OCI-LY1 (cell line): ENCODE results near the gene MED13L.

Experiments used
- H2AFZ ChIP-seq: fragments of 200-600 bp; sonication (generic), shearing (Covaris generic); 2 replicates; pipeline ENCODE4 v1.6.0; 2014; ENCODE audit warnings: antibody characterized with exemption, mild to moderate bottlenecking, low read length
- H3F3A ChIP-seq: fragments of 200-600 bp; sonication (generic), shearing (Covaris generic); 2 replicates; pipeline ENCODE4 v1.6.0; 2014; ENCODE audit warnings: mild to moderate bottlenecking, antibody characterized with exemption, low read length, moderate library complexity; ENCODE audit not compliant: insufficient read depth
- H3K27ac ChIP-seq: fragments of 200-600 bp; sonication (generic); 2 replicates; pipeline ENCODE4 v1.5.1; 2014; ENCODE audit warnings: low read length, mixed run types, mild to moderate bottlenecking, low read depth; ENCODE audit not compliant: poor library complexity, severe bottlenecking
- H3K27me3 ChIP-seq: fragments of 200-600 bp; sonication (generic); 2 replicates; pipeline ENCODE4 v1.6.0; 2014; ENCODE audit warnings: antibody characterized with exemption, mild to moderate bottlenecking, low read length, moderate library complexity; ENCODE audit not compliant: insufficient read depth
- H3K36me3 ChIP-seq: fragments of 200-600 bp; sonication (generic); 2 replicates; pipeline ENCODE4 v1.6.1; 2014; ENCODE audit warnings: mild to moderate bottlenecking, antibody characterized with exemption, low read length, moderate library complexity, mixed read lengths; ENCODE audit not compliant: insufficient read depth
- H3K4me1 ChIP-seq: fragments of 200-600 bp; sonication (generic); 2 replicates; pipeline ENCODE4 v1.5.1; 2014; ENCODE audit warnings: mild to moderate bottlenecking, low read length, moderate library complexity; ENCODE audit not compliant: insufficient read depth, severe bottlenecking
- H3K4me2 ChIP-seq: fragments of 200-600 bp; sonication (generic), shearing (Covaris generic); 2 replicates; pipeline ENCODE4 v1.6.1; 2014; ENCODE audit warnings: low read length
- H3K4me3 ChIP-seq: fragments of 200-600 bp; sonication (generic); 2 replicates; pipeline ENCODE4 v1.5.1; 2014; ENCODE audit warnings: low read length, low read depth, mild to moderate bottlenecking, mixed read lengths; ENCODE audit not compliant: poor library complexity, severe bottlenecking
- H3K79me2 ChIP-seq: fragments of 200-600 bp; shearing (Covaris generic); 2 replicates; pipeline ENCODE4 v1.6.1; 2016; ENCODE audit warnings: mixed run types, low read length, mixed read lengths; ENCODE audit not compliant: insufficient read depth
- H3K9ac ChIP-seq: fragments of 200-600 bp; sonication (generic), shearing (Covaris generic); 2 replicates; pipeline ENCODE4 v1.6.1; 2014; ENCODE audit warnings: mild to moderate bottlenecking, low read length, mixed read lengths
- H3K9me2 ChIP-seq: fragments of 200-600 bp; sonication (generic), shearing (Covaris generic); 2 replicates; pipeline ENCODE4 v1.6.1; 2014; ENCODE audit warnings: low read depth, mild to moderate bottlenecking, low read length, mixed read lengths
- H3K9me3 ChIP-seq: fragments of 200-600 bp; shearing (Covaris generic); 2 replicates; pipeline ENCODE4 v1.6.1; 2014; ENCODE audit warnings: low read length, mixed read lengths
- H4K20me1 ChIP-seq: fragments of 200-600 bp; sonication (generic), shearing (Covaris generic); 2 replicates; pipeline ENCODE4 v1.6.0; 2016; ENCODE audit warnings: mild to moderate bottlenecking, low read length; ENCODE audit not compliant: insufficient read depth
- CTCF ChIP-seq: fragments of 200-600 bp; sonication (generic), shearing (Covaris generic); IDR thresholded peaks from 2 replicates; pipeline ENCODE4 v1.5.1; 2017; ENCODE audit warnings: mild to moderate bottlenecking, antibody characterized with exemption, low read length, moderate library complexity, mixed read lengths
- EZH2 ChIP-seq: fragments of 200-600 bp; sonication (generic), shearing (Covaris generic); IDR thresholded peaks from 2 replicates; pipeline ENCODE4 v1.8.0; 2017; ENCODE audit warnings: borderline replicate concordance, mixed run types, mild to moderate bottlenecking, antibody characterized with exemption, low read length, moderate library complexity, mixed read lengths

MED13L gene

GRCh38 chr12:116078396-116078795, 199.1 kb downstream of the MED13L start:
- H3K79me2 ChIP-seq = no peaks in the 10 kb centered on the region
- H3K27me3 ChIP-seq = no peaks in the 10 kb centered on the region
- H3K9me3 ChIP-seq = no peaks in the 10 kb centered on the region
- no peak overlapping the region for H2AFZ ChIP-seq
- H4K20me1 ChIP-seq = no peaks in the 10 kb centered on the region
- H3K4me1 ChIP-seq = no peaks in the 10 kb centered on the region
- H3F3A ChIP-seq = no peaks in the 10 kb centered on the region
- no peaks in the 10 kb centered on the region for H3K36me3 ChIP-seq
- H3K27ac ChIP-seq = no peak overlapping the region
- H3K4me3 ChIP-seq = no peak overlapping the region
- no peak overlapping the region for H3K9ac ChIP-seq
- H3K9me2 ChIP-seq = no peaks in the 10 kb centered on the region
- H3K4me2 ChIP-seq = no peak overlapping the region
- TF ChIP-seq CTCF (no peak), EZH2 (no peak)

- H3F3A ChIP-seq = no peaks in the 10 kb centered on the region
- no peaks in the 10 kb centered on the region for H3K9me2 ChIP-seq
- H3K4me1 ChIP-seq = no peaks in the 10 kb centered on the region
- H3K4me3 ChIP-seq = no peak overlapping the region
- no peak overlapping the region for H3K9ac ChIP-seq
- no peak overlapping the region for H2AFZ ChIP-seq
- no peaks in the 10 kb centered on the region for H3K36me3 ChIP-seq
- no peak overlapping the region for H3K4me2 ChIP-seq
- no peak overlapping the region for H3K27ac ChIP-seq
- H3K27me3 ChIP-seq = no peaks in the 10 kb centered on the region
- TF ChIP-seq CTCF (no peak), EZH2 (no peak)
- H3K9me3 ChIP-seq = no peaks in the 10 kb centered on the region
- H4K20me1 ChIP-seq = no peaks in the 10 kb centered on the region
- no peaks in the 10 kb centered on the region for H3K79me2 ChIP-seq
Measured at GRCh38 chr12:116077431-116077830, 200.1 kb downstream of the MED13L start.

- Histone ChIP-seq H3K9me2 (no peaks in the 10 kb centered on the region), H3F3A (no peaks in the 10 kb centered on the region), H4K20me1 (no peaks in the 10 kb centered on the region), H3K4me1 (no peaks in the 10 kb centered on the region), H3K9me3 (no peaks in the 10 kb centered on the region), H3K27ac (no peak overlapping the region), H3K4me3 (no peak overlapping the region), H3K4me2 (no peak overlapping the region), H3K36me3 (no peaks in the 10 kb centered on the region), H3K9ac (no peak overlapping the region), H3K27me3 (no peaks in the 10 kb centered on the region), H2AFZ (no peak overlapping the region), H3K79me2 (no peaks in the 10 kb centered on the region)
- TF ChIP-seq CTCF (no peak), EZH2 (no peak)
Measured at GRCh38 chr12:116076399-116076798, 201.1 kb downstream of the MED13L start.
